ENCODE results near the gene EXOC3.
"Not testable (repeated sequence)": the region's sequence is repeated elsewhere in the genome, so short reads cannot be mapped to it uniquely, and the experiment has no call there.

Gene EXOC3

GRCh38 chr5:399296-400281, 43.4 kb upstream of the EXOC3 start:
- Histone ChIP-seq H3K9me3 (ENCODE audit: control insufficient read depth, low read length) (no peaks in the 10 kb centered on the region), H3K36me3 (ENCODE audit: control insufficient read depth, insufficient read depth, low read length) (no peaks in the 10 kb centered on the region), H3K27me3 (ENCODE audit: control insufficient read depth, insufficient read depth, low read length, poor library complexity, severe bottlenecking) (peaks cover 9% of the 10 kb centered on the region), H3K27ac (ENCODE audit: insufficient read depth, low read depth, low read length, poor library complexity, severe bottlenecking) (peak overlapping the region; percentile 46), H3K4me1 (ENCODE audit: control insufficient read depth, insufficient read depth, low read length) (peaks cover 8% of the 10 kb centered on the region), H3K4me3 (ENCODE audit: insufficient read depth, low read depth, low read length) (no peak overlapping the region)
- WGBS, 2 experiments: 41 to 43% methylated on average over 45 of the region's 45 CpGs

- H3K36me3 ChIP-seq (ENCODE audit: control insufficient read depth, insufficient read depth, low read length): no peaks in the 10 kb centered on the region
- peaks cover 9% of the 10 kb centered on the region for H3K27me3 ChIP-seq (ENCODE audit: control insufficient read depth, insufficient read depth, low read length, poor library complexity, severe bottlenecking)
- H3K27ac ChIP-seq (ENCODE audit: insufficient read depth, low read depth, low read length, poor library complexity, severe bottlenecking): no peak overlapping the region
- no peaks in the 10 kb centered on the region for H3K9me3 ChIP-seq (ENCODE audit: control insufficient read depth, low read length)
- H3K4me1 ChIP-seq (ENCODE audit: control insufficient read depth, insufficient read depth, low read length): peaks cover 8% of the 10 kb centered on the region
- 71% methylated on average over 26 of the region's 26 CpGs for WGBS, 2 experiments
- H3K4me3 ChIP-seq (ENCODE audit: insufficient read depth, low read depth, low read length): no peak overlapping the region
These were observed 42.5 kb upstream of the EXOC3 start for GRCh38 chr5:400282-401145.

GRCh38 chr5:401146-402034, 41.6 kb upstream of the EXOC3 start:
- Histone ChIP-seq H3K4me1 (ENCODE audit: control insufficient read depth, insufficient read depth, low read length) (peaks cover 8% of the 10 kb centered on the region), H3K36me3 (ENCODE audit: control insufficient read depth, insufficient read depth, low read length) (no peaks in the 10 kb centered on the region), H3K27ac (ENCODE audit: insufficient read depth, low read depth, low read length, poor library complexity, severe bottlenecking) (no peak overlapping the region), H3K27me3 (ENCODE audit: control insufficient read depth, insufficient read depth, low read length, poor library complexity, severe bottlenecking) (peaks cover 9% of the 10 kb centered on the region), H3K9me3 (ENCODE audit: control insufficient read depth, low read length) (no peaks in the 10 kb centered on the region), H3K4me3 (ENCODE audit: insufficient read depth, low read depth, low read length) (no peak overlapping the region)
- WGBS, 2 experiments: 93 to 94% methylated on average over 24 of the region's 24 CpGs

GRCh38 chr5:402219-402614, 40.8 kb upstream of the EXOC3 start:
- H3K36me3 ChIP-seq (ENCODE audit: control insufficient read depth, insufficient read depth, low read length); H3K4me1 ChIP-seq (ENCODE audit: control insufficient read depth, insufficient read depth, low read length); H3K4me3 ChIP-seq (ENCODE audit: insufficient read depth, low read depth, low read length); H3K9me3 ChIP-seq (ENCODE audit: control insufficient read depth, low read length); H3K27me3 ChIP-seq (ENCODE audit: control insufficient read depth, insufficient read depth, low read length, poor library complexity, severe bottlenecking); H3K27ac ChIP-seq (ENCODE audit: insufficient read depth, low read depth, low read length, poor library complexity, severe bottlenecking): not testable (repeated sequence)
- WGBS, 2 experiments: 95 to 96% methylated on average over 17 of the region's 17 CpGs

GRCh38 chr5:402615-403359, 40.2 kb upstream of the EXOC3 start:
- peaks cover 9% of the 10 kb centered on the region for H3K27me3 ChIP-seq (ENCODE audit: control insufficient read depth, insufficient read depth, low read length, poor library complexity, severe bottlenecking)
- H3K4me1 ChIP-seq (ENCODE audit: control insufficient read depth, insufficient read depth, low read length): peaks cover 8% of the 10 kb centered on the region
- WGBS, 2 experiments: 94 to 96% methylated on average over 20 of the region's 20 CpGs
- no peaks in the 10 kb centered on the region for H3K9me3 ChIP-seq (ENCODE audit: control insufficient read depth, low read length)
- H3K36me3 ChIP-seq (ENCODE audit: control insufficient read depth, insufficient read depth, low read length): no peaks in the 10 kb centered on the region
- H3K27ac ChIP-seq (ENCODE audit: insufficient read depth, low read depth, low read length, poor library complexity, severe bottlenecking): no peak overlapping the region
- no peak overlapping the region for H3K4me3 ChIP-seq (ENCODE audit: insufficient read depth, low read depth, low read length)

GRCh38 chr5:403995-404394, 39.0 kb upstream of the EXOC3 start:
- Histone ChIP-seq H3K27ac (ENCODE audit: insufficient read depth, low read depth, low read length, poor library complexity, severe bottlenecking) (no peak overlapping the region), H3K4me3 (ENCODE audit: insufficient read depth, low read depth, low read length) (no peak overlapping the region), H3K27me3 (ENCODE audit: control insufficient read depth, insufficient read depth, low read length, poor library complexity, severe bottlenecking) (peaks cover 9% of the 10 kb centered on the region), H3K36me3 (ENCODE audit: control insufficient read depth, insufficient read depth, low read length) (no peaks in the 10 kb centered on the region), H3K4me1 (ENCODE audit: control insufficient read depth, insufficient read depth, low read length) (peaks cover 8% of the 10 kb centered on the region), H3K9me3 (ENCODE audit: control insufficient read depth, low read length) (no peaks in the 10 kb centered on the region)
- WGBS, 2 experiments: 92 to 95% methylated on average over 11 of the region's 11 CpGs

- Histone ChIP-seq H3K27me3 (ENCODE audit: control insufficient read depth, insufficient read depth, low read length, poor library complexity, severe bottlenecking) (peaks cover 9% of the 10 kb centered on the region), H3K9me3 (ENCODE audit: control insufficient read depth, low read length) (no peaks in the 10 kb centered on the region), H3K4me1 (ENCODE audit: control insufficient read depth, insufficient read depth, low read length) (peaks cover 8% of the 10 kb centered on the region), H3K36me3 (ENCODE audit: control insufficient read depth, insufficient read depth, low read length) (no peaks in the 10 kb centered on the region), H3K4me3 (ENCODE audit: insufficient read depth, low read depth, low read length) (no peak overlapping the region), H3K27ac (ENCODE audit: insufficient read depth, low read depth, low read length, poor library complexity, severe bottlenecking) (no peak overlapping the region)
- 93 to 94% methylated on average over 12 of the region's 12 CpGs for WGBS, 2 experiments
These were observed 38.2 kb upstream of the EXOC3 start for GRCh38 chr5:404666-405241.

GRCh38 chr5:405421-405820, 37.6 kb upstream of the EXOC3 start:
- Histone ChIP-seq H3K4me1 (ENCODE audit: control insufficient read depth, insufficient read depth, low read length) (peaks cover 1% of the 10 kb centered on the region), H3K36me3 (ENCODE audit: control insufficient read depth, insufficient read depth, low read length) (no peaks in the 10 kb centered on the region), H3K4me3 (ENCODE audit: insufficient read depth, low read depth, low read length) (no peak overlapping the region), H3K27me3 (ENCODE audit: control insufficient read depth, insufficient read depth, low read length, poor library complexity, severe bottlenecking) (peaks cover 5% of the 10 kb centered on the region), H3K9me3 (ENCODE audit: control insufficient read depth, low read length) (no peaks in the 10 kb centered on the region), H3K27ac (ENCODE audit: insufficient read depth, low read depth, low read length, poor library complexity, severe bottlenecking) (no peak overlapping the region)
- WGBS, 2 experiments: 89 to 93% methylated on average over 18 of the region's 18 CpGs

GRCh38 chr5:406041-406440, 36.9 kb upstream of the EXOC3 start:
- H3K27me3 ChIP-seq (ENCODE audit: control insufficient read depth, insufficient read depth, low read length, poor library complexity, severe bottlenecking): no peaks in the 10 kb centered on the region
- no peaks in the 10 kb centered on the region for H3K36me3 ChIP-seq (ENCODE audit: control insufficient read depth, insufficient read depth, low read length)
- no peak overlapping the region for H3K4me3 ChIP-seq (ENCODE audit: insufficient read depth, low read depth, low read length)

More at GRCh38 chr5:406041-406440, 36.9 kb upstream of the EXOC3 start:
- Histone ChIP-seq H3K4me1 (ENCODE audit: control insufficient read depth, insufficient read depth, low read length) (no peaks in the 10 kb centered on the region), H3K9me3 (ENCODE audit: control insufficient read depth, low read length) (no peaks in the 10 kb centered on the region), H3K27ac (ENCODE audit: insufficient read depth, low read depth, low read length, poor library complexity, severe bottlenecking) (no peak overlapping the region)
- 89 to 94% methylated on average over 9 of the region's 9 CpGs for WGBS, 2 experiments

Data from ectodermal cell (in vitro differentiated cells).